Measurements from ENCODE around the gene KLRF2. TPM values are rescaled to one million over a fixed set of nuclear protein-coding genes. Genes with fewer than 3 reads are reported as not detected.

The KLRF2 gene
- total RNA-seq, 1 experiment from 2014 or later = not detected

- no peaks in the 10 kb centered on the region for H3K4me1 Mint-ChIP-seq (ENCODE audit: low read depth, unreplicated experiment)
- no peaks in the 10 kb centered on the region for H3K4me1 ChIP-seq
- H3K9me3 Mint-ChIP-seq (ENCODE audit: unreplicated experiment) = no peaks in the 10 kb centered on the region
- peak; percentile 42 to 55 for TF ChIP-seq CTCF (IDR thresholded peaks at IDR 0.05; ENCODE audit: insufficient read depth in 1 of 2, low read depth in 1 of 2, low read length in 1 of 2, severe bottlenecking in 1 of 2, unreplicated experiment in 1 of 2)
- H3K9me3 ChIP-seq = no peaks in the 10 kb centered on the region
- H3K27ac Mint-ChIP-seq (ENCODE audit: unreplicated experiment) = no peak overlapping the region
- intact Hi-C loops (cut with micrococcal nuclease; ENCODE audit: unreplicated experiment) = loop anchor here (1.0 kb wide), 2 partner anchors 112 to 178 kb away; no protein-coding TSS in a partner anchor
- CTCF ChIA-PET = no interaction called here
- H3K36me3 Mint-ChIP-seq (ENCODE audit: insufficient read depth, unreplicated experiment) = no peaks in the 10 kb centered on the region
- POLR2A ChIA-PET = no interaction called here
- no peaks in the 10 kb centered on the region for H3K36me3 ChIP-seq (ENCODE audit: control insufficient read depth, insufficient read depth, low read length)
- BruUV-seq (replicated peaks) = no TSS peak
- no peaks in the 10 kb centered on the region for H3K27me3 ChIP-seq (replicated peaks; ENCODE audit: control insufficient read depth, insufficient read depth, low read length)
- peak in 1 of 2 experiments; percentile 27 for DNase-seq
- H3K4me3 ChIP-seq (ENCODE audit: low read depth, low read length) = no peak overlapping the region
- no peak overlapping the region for H3K4me3 Mint-ChIP-seq (ENCODE audit: unreplicated experiment)
- H3K27me3 Mint-ChIP-seq (ENCODE audit: insufficient read depth, unreplicated experiment) = peaks cover 11% of the 10 kb centered on the region
These were observed 44.6 kb downstream of the KLRF2 start for GRCh38 chr12:9925705-9926393.

GRCh38 chr12:9926876-9927275 lies 45.6 kb downstream of the KLRF2 start:
- Histone ChIP-seq H3K4me3 (ENCODE audit: low read depth, low read length) (no peak overlapping the region), H3K36me3 (ENCODE audit: control insufficient read depth, insufficient read depth, low read length) (no peaks in the 10 kb centered on the region), H3K27me3 (replicated peaks; ENCODE audit: control insufficient read depth, insufficient read depth, low read length) (no peaks in the 10 kb centered on the region), H3K9me3 (no peaks in the 10 kb centered on the region), H3K4me1 (no peaks in the 10 kb centered on the region)
- CTCF ChIA-PET = no interaction called here
- no peak overlapping the region for H3K4me3 Mint-ChIP-seq (ENCODE audit: unreplicated experiment)
- H3K4me1 Mint-ChIP-seq (ENCODE audit: low read depth, unreplicated experiment) = no peaks in the 10 kb centered on the region
- no peaks in the 10 kb centered on the region for H3K36me3 Mint-ChIP-seq (ENCODE audit: insufficient read depth, unreplicated experiment)
- H3K9me3 Mint-ChIP-seq (ENCODE audit: unreplicated experiment) = no peaks in the 10 kb centered on the region
- DNase-seq = no peak
- intact Hi-C loops (cut with micrococcal nuclease; ENCODE audit: unreplicated experiment) = loop anchor here (1.0 kb wide), 1 partner anchor 113 kb away; no protein-coding TSS in a partner anchor
- no TSS peak for BruUV-seq (replicated peaks)
- TF ChIP-seq CTCF (IDR thresholded peaks at IDR 0.05; ENCODE audit: insufficient read depth in 1 of 2, low read depth in 1 of 2, low read length in 1 of 2, severe bottlenecking in 1 of 2, unreplicated experiment in 1 of 2) = no peak
- H3K27me3 Mint-ChIP-seq (ENCODE audit: insufficient read depth, unreplicated experiment) = peaks cover 13% of the 10 kb centered on the region
- H3K27ac Mint-ChIP-seq (ENCODE audit: unreplicated experiment) = no peak overlapping the region
- POLR2A ChIA-PET = no interaction called here

- H3K36me3 Mint-ChIP-seq (ENCODE audit: insufficient read depth, unreplicated experiment) = no peaks in the 10 kb centered on the region
- no peaks in the 10 kb centered on the region for H3K36me3 ChIP-seq (ENCODE audit: control insufficient read depth, insufficient read depth, low read length)
- H3K4me1 Mint-ChIP-seq (ENCODE audit: low read depth, unreplicated experiment) = no peaks in the 10 kb centered on the region
- intact Hi-C loops (cut with micrococcal nuclease; ENCODE audit: unreplicated experiment) = no loop called here
- DNase-seq = no peak
- H3K27me3 Mint-ChIP-seq (ENCODE audit: insufficient read depth, unreplicated experiment) = peaks cover 17% of the 10 kb centered on the region
- no peaks in the 10 kb centered on the region for H3K4me1 ChIP-seq
- H3K9me3 ChIP-seq = no peaks in the 10 kb centered on the region
- no peak for TF ChIP-seq CTCF (IDR thresholded peaks at IDR 0.05; ENCODE audit: insufficient read depth in 1 of 2, low read depth in 1 of 2, low read length in 1 of 2, severe bottlenecking in 1 of 2, unreplicated experiment in 1 of 2)
- no peak overlapping the region for H3K4me3 Mint-ChIP-seq (ENCODE audit: unreplicated experiment)
- H3K27ac Mint-ChIP-seq (ENCODE audit: unreplicated experiment) = no peak overlapping the region
- ChIA-PET POLR2A (no interaction called here), CTCF (no interaction called here)
- H3K27me3 ChIP-seq (replicated peaks; ENCODE audit: control insufficient read depth, insufficient read depth, low read length) = no peaks in the 10 kb centered on the region
- H3K9me3 Mint-ChIP-seq (ENCODE audit: unreplicated experiment) = no peaks in the 10 kb centered on the region
- no peak overlapping the region for H3K4me3 ChIP-seq (ENCODE audit: low read depth, low read length)
- BruUV-seq (replicated peaks) = no TSS peak
These were observed 47.3 kb downstream of the KLRF2 start for GRCh38 chr12:9928607-9929006.

Data from Caco-2 (cell line).